C4-2B (cell line): ENCODE data around the gene MCF2L.

Source experiments
- H3K27ac ChIP-seq: fragments of 450-650 bp; 2 replicates; pipeline ENCODE4 v1.5.1; 2017
- CTCF ChIP-seq: fragments of 450-650 bp; conservative IDR thresholded peaks from 2 replicates; pipeline ENCODE4 v1.5.1; 2017; ENCODE audit warnings: mild to moderate bottlenecking
- ZFX ChIP-seq: fragments of 450-650 bp; IDR thresholded peaks from 2 replicates; pipeline ENCODE4 v1.6.1; 2017

MCF2L gene

DNA sequence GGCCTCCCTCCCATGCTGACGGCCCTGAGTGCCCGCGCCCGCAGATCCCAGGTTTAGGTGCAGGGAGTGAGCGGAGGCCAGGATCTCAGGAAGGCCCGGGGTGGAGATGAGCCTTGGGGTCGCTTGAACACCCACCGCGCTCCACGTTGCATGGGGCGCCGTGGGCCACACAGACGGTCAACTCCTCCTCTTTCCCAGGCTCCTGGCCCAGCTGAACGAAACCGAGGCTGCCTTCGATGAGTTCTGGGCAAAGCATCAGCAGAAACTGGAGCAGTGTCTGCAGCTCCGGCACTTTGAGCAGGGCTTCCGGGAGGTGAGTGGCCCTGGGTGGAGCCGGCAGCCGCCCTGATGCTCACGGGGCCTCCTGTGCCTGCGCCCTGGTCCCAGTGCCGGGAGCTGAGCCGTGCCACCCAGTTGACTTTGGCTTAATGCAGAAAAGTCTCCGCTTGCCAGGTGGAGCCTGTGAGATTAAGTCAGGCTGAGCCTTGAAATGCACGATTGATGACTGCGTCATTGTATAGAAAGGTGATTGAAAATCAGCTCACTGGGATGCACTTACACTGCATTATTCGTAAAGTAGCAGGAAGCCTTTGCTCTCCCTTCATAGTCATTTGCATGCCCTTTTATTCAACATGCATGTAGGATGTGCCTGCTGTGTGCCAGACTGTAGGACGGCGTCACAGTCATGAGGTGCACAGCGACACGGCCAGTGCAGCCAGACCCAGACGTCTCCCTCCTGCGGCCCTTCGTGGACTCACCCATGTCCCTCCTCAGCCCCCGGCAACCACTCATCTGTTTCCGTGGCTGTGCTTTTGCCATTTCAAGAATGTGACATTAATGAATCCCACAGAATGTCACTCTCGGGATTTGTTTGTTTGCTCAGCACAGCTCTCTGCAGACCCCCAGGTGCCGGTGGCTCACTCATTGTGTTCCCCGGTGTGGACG is 101.1 kb downstream of the MCF2L start:
- TF ChIP-seq ZFX (no peak), CTCF (no peak)
- no peak overlapping the region for H3K27ac ChIP-seq

GRCh38 chr13:113070855-113071254 is 101.8 kb downstream of the MCF2L start:
- no peak overlapping the region for H3K27ac ChIP-seq
- TF ChIP-seq ZFX (no peak), CTCF (no peak)

DNA sequence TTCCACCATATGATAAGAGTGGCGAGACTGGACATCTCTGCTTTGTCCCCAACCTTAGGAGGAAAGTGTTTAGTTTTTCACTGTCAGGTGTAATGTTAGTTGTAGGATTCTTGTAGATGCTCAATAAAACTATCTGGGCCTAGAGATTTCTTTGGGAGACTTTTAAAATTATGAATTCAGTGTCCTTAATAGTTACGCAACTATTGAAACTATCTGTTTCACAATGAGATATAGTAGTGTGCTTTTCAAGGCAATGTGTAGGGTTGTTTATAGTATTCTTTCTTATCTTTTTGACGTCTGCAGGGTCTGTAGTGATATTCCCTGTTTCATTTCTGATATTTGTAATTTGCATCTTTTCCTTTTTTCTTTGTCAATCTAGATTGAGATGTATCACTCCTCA is 103.4 kb downstream of the MCF2L start:
- H3K27ac ChIP-seq: no peak overlapping the region
- TF ChIP-seq CTCF (no peak), ZFX (no peak)

GRCh38 chr13:113073942-113074341 is 104.9 kb downstream of the MCF2L start:
- TF ChIP-seq ZFX: no peak
- TF ChIP-seq CTCF: no peak
- H3K27ac ChIP-seq: no peak overlapping the region

- TF ChIP-seq ZFX (no peak), CTCF (no peak)
- no peak overlapping the region for H3K27ac ChIP-seq
Measured at GRCh38 chr13:113074401-113074800, 105.4 kb downstream of the MCF2L start.

- TF ChIP-seq CTCF (no peak), ZFX (no peak)
- no peak overlapping the region for H3K27ac ChIP-seq
Measured at GRCh38 chr13:113074876-113075275, 105.9 kb downstream of the MCF2L start.

GRCh38 chr13:113075711-113076110 is 106.7 kb downstream of the MCF2L start:
- TF ChIP-seq CTCF (no peak), ZFX (no peak)
- H3K27ac ChIP-seq: no peak overlapping the region
